ENCODE measurements around the gene FYN. TPM values are rescaled to one million over a fixed set of nuclear protein-coding genes. Genes with fewer than 3 reads are reported as not detected.

FYN gene
- total and polyA plus RNA-seq, 2 of the 8 experiments (the other 6 are each of a cell fraction or from before 2014, with no cell fraction given) = 46.8 to 97.2 TPM

DNA sequence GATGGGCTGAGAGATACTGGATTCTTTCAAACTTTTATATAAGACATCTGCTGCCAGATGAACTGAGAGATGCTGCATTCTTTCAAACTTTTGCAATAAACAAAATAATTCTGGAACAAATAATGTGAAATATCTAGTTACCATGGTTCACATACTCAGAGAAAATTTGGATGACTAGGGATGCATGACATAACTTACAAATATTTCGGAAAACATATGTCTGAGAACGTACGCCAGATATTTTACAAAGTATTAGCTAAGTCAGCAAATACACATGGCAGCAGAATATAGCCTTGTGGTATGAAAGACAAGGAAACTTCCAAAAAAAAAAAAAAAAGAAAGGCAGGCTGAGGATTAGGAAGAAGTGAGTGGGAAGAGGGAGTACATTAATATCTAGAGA lies 154.3 kb downstream of the FYN start (continued):
- TF ChIP-seq KDM5A (IDR thresholded peaks at IDR 0.05; ENCODE audit: low read length) = no peak
- no peak for TF ChIP-seq RNF2 (IDR thresholded peaks at IDR 0.05; ENCODE audit: borderline replicate concordance, low read depth, low read length, missing control alignments, poor library complexity, severe bottlenecking)
- TF ChIP-seq BACH1 (IDR thresholded peaks at IDR 0.05; ENCODE audit: low read length) = no peak
